NCI-H2107 treated with DMSO at 0.1 percent for 48 hours (cell line): ENCODE measurements around the gene TUSC2.

Source experiments
- DNase-seq: peaks from one replicate; lab custom pipeline; 2025; ENCODE audit not compliant: unreplicated experiment; lab: John Stamatoyannopoulos, UW

TUSC2 gene

GRCh38 chr3:50337175-50337861, 9.3 kb upstream of the TUSC2 start:
- DNase-seq = peak; percentile 84

DNA sequence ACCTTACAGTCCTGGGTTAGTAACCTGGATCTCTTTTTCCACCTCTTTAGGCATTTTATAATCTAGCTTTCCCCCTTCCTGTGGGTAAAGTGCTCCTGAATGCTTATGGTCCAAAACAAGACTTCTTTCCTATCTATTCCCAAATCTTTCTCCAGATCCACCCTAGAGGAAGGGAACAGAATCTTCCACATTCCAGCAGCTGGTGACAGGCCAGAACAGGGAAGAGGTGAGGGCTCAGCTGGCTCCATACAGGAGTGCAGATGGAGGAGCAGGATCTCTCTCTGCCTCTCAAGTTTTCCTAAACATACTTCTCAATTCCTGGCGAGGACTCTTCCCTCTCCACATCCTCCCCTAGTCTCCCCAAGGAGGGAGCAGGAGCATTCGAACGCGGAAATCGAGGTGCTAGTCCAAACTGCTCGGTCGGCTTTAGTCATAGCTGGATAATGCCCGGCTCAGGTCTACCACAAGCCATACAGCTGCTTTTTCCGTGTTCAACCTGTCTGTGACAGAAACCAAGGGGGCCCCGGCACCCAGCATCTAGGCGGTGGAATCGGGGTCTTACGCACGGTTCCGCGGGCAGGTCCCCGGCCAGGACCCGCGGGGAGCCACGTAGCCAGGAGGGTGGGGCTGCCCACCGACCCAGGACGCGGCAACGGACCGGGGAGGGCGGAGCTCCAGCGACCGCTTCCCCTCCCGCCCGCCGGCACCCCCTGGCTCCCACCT, 8.6 kb upstream of the TUSC2 start:
- DNase-seq = no peak

GRCh38 chr3:50334339-50335075, 6.5 kb upstream of the TUSC2 start:
- no peak for DNase-seq

- no peak for DNase-seq
Observed at GRCh38 chr3:50333744-50334328, 5.8 kb upstream of the TUSC2 start.

GRCh38 chr3:50331364-50331907, 3.4 kb upstream of the TUSC2 start:
- DNase-seq = no peak

GRCh38 chr3:50330330-50330729, 2.3 kb upstream of the TUSC2 start:
- DNase-seq = no peak

DNA sequence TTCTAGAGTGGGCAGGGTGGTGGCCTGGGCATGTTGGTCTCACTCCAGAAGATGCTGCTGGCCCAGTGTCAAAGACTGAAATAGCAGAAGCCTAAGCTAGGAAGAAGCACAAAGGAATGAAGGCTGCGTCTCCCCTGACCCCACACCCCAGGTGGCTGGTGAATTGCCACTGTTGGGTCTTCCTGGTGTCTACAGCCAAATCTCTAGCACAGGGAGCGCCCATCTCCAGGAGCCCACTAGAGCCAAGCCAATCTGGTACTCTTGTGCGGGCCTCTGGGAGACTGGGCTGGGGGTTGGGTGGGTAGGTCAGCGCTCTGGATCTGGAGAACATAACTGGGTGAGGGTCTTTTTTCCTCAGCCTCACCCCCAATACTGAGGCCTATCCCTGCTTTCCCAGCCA, 894 bp downstream of the TUSC2 start:
- DNase-seq = no peak

- DNase-seq = no peak
Observed at GRCh38 chr3:50326182-50326541, 1.9 kb downstream of the TUSC2 start.

- DNase-seq = no peak
Observed at GRCh38 chr3:50325497-50326181, 2.4 kb downstream of the TUSC2 start.

GRCh38 chr3:50325113-50325480, 2.9 kb downstream of the TUSC2 start:
- no peak for DNase-seq

- DNase-seq = no peak
Observed at GRCh38 chr3:50324351-50325112, 3.5 kb downstream of the TUSC2 start.

DNA sequence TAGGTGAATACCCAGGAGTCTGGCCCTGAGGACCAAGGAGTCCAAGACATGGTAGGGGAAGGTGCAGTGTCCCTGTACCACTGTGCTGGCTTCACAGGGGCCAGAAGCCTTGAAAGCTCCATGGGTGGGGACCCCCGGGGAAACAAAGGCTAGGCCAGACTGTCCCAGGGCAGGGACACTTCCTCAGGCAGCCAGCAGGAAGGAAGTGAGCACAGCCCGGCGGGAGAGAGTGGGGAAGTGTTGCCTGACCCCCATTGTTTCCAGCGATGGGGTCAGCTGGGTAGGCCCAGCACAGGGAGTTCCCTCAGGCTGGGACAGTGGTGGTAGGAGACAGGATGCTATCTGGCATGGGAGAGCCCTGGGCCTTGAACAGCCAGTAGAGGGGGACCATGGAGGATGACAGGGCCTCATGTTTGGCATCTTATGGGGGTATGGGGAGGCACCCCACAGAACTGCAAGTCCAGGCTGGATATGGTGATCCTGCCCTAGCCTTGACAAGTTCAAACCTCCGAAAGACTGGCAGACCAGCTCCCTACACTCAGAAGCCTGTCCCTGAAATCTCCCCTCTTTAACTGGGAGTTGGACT, 4.3 kb downstream of the TUSC2 start:
- DNase-seq = no peak

- DNase-seq = no peak
Observed at GRCh38 chr3:50323092-50323600, 4.9 kb downstream of the TUSC2 start.

DNA sequence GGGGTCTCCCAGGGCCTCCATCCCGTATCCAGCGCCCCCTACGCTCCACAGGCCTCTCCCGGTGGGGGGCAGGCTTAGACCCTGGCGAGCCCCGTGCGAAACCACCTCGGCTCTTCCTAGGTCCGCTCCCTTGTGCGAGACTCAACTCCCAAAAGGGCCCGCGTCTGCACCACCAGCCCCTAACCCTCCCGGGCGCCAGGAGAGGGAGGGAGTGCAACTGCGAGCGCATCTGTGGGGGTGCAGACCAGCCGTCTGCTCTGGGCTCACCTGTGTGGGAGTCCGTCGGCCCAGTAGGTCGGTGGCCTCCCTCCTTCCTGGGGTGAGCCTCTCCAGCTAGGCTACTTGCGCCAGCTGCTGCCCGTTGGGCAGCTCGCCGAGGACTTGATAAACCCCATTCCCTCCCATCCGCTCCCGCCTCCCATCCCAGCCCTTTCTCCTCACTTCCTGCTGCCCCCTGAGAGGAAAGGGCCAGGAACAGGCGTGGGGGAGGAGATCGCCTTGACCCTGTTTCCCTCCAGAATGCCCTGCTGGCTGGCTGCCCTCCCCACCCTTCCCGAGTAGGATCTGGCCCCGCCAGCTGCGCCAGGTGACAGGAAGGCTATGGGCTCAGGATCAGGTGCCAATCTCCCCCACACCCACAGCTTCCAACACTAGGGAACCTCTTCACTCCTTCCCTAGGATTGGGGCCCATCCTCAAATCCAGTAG, 5.5 kb downstream of the TUSC2 start, which contains the start of gene HYAL2:
TSS of gene HYAL2 (minus strand) at position 360 of the 706 bp plus-strand sequence. CDS start 2,256 bp downstream, outside the sequence.
- no peak for DNase-seq

- no peak for DNase-seq
Observed at GRCh38 chr3:50322115-50322385, 6.0 kb downstream of the TUSC2 start.

- peak; percentile 55 for DNase-seq
Observed at GRCh38 chr3:50321336-50322114, 6.5 kb downstream of the TUSC2 start.

GRCh38 chr3:50320853-50321335, 7.1 kb downstream of the TUSC2 start:
- DNase-seq = no peak
